Dermis blood vessel endothelial cell (primary cell): ENCODE data around the gene PM20D1. TPM values are rescaled to one million over a fixed set of nuclear protein-coding genes. Genes with fewer than 3 reads are reported as not detected.
A peak's percentile ranks its signal among the peaks of the same experiment; 100 is the strongest.

Experiments used
- DNase-seq: peaks from one replicate; pipeline ENCODE4 v3.0.0; 2010
- total RNA-seq: library from RNA; depleted of rRNA; stranded (reverse); fragments of >200 nt; gene quantifications from 2 replicates; pipeline ENCODE4 v1.2.3, GENCODE V29; 2014

PM20D1 gene
- total RNA-seq, 1 donor from 2014 or later, result not detected

GRCh38 chr1:205803986-205804385, 45.9 kb downstream of the PM20D1 start:
- no peak for DNase-seq

DNA sequence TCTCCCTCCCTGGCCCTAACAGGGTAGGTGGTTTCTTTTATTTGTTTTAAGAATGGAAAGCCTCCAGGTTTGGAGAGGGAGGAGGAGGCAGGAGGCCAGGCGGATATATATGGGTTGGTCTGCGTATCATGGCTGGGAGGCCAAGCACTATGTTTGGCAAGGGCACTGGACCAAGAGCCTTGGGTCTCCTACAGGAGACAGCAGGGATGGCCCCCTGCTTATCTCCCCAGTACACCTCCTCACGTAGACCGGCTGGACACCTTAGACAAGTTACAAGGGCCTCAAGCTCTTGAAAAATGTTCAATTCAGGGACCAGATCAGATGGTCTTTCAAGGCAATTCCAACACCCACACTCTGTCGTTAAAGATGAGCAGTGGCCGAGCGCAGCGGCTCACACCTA, 47.9 kb downstream of the PM20D1 start:
- no peak for DNase-seq

DNA sequence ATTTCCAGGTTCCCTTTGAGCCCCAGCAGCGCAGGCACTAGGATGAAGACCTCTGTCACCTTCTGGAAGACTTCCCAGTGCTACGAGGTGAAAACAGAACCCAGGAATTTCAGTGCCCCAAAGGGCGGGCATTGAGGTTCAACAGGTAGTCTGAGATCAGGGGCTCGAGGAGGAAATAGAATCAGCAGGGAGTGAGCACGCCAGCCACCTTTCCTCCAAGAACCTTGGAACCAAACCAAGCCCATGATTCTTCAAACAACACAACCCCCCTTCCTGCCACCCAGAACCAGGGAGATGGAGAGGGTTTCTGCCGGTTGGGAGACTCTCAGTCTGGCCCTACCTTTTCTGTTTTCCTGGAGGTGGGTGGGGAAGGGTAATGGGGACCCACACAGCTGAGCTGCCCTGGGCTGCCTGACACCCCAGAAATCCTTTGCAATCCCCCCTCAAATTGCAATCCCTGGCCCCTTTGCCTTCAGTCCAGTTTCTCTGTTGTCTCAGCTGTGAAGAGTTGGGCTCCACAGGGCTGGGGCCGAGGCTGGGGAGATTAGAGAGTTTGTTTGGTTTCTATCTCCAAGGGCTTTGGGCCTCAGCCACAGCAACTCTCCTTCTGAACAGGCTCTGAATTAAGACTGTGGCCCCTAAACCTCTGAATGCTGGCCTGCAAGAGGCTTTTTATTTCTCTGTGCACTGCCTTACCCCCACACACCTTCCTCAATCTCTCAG, 48.8 kb downstream of the PM20D1 start:
- no peak for DNase-seq

GRCh38 chr1:205800427-205800826, 49.5 kb downstream of the PM20D1 start:
- no peak for DNase-seq

GRCh38 chr1:205798577-205798976, 51.4 kb downstream of the PM20D1 start:
- DNase-seq, result no peak

GRCh38 chr1:205797168-205797567, 52.8 kb downstream of the PM20D1 start:
- DNase-seq, result no peak

DNA sequence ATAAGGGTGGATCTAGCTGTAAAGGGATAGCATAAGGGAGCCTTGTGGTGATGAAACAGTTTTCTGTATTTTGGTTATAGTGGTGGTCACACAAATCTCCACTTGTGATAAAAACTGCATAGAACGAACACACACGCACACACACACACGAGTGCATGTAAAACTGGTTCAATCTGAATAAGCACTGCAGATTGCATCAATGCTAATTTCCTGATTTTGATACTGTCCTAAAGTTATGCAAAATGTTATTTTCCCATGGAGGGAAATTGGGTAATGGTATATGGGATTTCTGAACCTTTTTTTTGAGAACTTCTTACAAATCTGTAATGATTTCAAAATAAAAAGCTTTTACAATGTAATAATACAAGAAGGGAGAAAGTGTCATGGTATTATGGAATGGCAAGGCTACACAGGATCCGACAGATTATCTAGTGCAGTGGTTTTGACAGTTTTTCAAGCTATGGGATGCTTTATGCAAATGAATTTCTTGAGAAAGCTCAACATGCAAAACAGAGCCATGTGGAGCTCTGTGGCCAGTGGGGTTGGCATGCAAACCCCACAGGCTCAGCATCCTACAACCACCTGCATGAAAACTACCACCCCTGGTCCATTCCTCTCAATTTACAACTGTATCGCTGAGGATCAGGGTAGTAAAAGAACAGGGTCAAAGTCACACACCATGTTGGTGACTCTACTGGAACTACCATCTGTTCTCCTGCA, 55.8 kb downstream of the PM20D1 start:
- DNase-seq, result no peak

DNA sequence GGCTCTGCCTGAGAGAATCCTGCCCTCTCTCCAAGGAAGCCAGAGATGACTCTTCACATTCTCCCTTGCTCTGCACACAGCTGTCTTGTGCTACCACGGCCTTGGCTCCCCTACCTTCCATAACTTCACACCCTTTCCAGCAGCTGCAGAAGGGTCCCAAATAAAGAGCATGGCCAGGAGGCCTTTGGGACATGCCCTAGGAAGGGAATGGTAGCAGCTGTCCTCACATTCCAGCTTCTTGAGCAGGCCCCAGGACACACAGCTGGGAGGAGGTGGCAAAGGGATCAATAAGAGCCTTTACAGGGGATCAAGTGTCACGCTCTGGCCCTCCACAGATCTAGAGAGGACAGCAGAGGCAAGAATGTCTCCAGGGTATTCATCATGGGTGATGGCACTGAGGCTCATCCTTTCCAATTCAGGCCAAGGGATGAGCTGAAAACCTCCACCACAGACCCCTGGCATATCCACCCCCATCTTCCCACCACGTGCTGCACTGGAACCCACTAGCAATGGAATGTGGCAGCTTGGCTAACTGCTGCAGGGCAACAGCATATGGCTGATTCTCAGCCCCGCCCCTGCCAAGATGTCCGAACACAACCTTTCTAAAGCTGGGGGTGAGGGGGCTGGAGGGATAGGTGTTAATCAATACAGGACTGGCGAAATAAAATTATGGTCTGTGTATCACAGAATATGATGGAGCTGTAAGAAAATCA, 56.8 kb downstream of the PM20D1 start:
- no peak for DNase-seq

DNA sequence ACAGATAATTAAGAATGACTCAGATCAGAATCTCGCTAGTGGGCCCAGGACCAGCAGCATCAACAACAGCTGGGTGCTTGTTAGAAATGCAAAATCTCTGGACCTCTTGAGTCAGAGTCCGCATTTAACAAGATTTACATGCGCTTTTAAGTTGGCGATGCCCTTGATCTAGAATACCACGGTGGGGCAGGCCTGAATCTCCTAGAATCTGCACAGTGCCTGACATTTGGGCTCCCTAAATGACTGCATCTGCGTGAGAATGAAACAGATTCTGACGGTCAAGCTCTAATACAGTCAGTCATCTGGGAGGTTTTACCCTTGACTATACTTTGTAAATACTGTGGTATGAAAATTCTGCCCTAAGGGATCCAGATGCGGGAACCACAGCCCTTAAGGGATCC, 57.5 kb downstream of the PM20D1 start:
- DNase-seq, result no peak

DNA sequence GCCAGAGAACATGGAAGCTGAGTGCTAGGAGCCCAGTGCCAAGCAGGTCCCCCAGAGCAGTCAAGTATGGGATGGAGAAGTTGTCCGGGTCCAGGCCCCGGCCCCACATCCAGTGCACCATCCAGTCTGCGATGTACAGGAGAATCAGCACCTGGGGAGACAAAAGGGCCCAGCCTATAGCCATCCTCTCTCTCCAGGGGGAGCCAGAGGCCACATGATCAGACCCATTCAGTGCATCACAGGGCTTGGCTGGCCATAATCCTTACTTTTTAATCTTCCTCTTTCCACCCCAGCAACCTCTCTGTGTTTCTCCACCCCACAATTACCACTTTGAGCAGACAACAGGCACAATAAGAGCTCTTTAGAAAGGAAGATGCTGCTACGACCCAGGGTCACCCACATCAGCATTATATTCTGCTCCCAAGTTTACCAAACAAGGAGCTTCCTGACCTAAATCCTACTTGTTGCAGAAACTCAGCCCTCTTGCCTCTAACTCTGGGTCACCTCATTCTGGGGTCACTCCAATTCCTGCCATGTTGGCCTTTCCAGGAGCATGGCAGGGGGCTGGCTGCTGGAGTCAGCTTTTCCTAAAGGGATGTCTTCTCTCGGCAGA, 58.3 kb downstream of the PM20D1 start:
- peak; percentile 77 for DNase-seq

DNA sequence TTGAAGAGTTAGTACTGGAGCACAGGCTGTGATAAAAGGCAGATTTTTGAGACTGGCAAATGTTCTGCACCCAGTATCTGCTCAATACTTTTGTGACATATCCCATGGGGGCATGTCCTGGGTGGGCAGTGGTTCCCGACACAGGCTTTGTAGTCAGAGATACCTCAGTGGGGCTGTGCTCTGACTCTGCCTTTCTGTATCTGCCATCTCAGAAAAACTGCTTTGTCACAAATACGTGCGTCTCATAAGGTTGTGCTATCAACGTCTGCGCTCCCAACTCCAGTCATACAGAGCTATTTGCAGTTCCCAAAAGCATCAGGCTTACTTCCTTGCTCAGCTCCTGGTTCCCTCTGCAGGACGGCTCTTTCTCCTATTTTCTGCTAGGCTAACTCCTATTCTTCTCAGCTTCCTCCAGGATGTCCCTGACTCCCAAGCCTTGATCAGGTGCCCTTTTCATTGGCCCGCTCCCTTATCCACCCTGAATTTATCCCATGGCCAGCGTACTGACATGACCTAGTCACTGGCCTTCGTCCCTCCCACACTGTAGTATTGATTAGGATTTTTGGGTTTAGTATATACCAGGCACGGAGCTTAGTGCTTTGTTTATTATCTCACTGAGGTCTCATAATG, 62.5 kb downstream of the PM20D1 start:
- DNase-seq, result no peak

DNA sequence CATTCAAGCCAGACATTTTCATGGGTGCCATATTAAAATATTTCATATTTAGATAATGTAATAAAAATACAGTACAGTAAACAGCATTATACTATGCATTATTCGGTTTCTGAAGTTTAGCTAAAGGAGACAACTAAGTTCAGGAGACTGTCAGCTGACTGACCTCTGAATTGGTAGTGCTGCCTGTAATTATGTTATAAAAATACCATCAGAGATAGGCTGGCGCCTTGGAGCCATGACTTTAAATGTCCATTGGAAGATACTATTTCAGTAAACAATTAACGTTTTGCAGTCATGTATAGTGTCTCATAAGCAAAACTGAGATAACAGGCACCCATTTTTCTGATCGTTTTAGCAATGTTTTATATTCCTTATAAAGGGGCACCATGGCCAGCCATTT, 63.3 kb downstream of the PM20D1 start:
- DNase-seq, result no peak

DNA sequence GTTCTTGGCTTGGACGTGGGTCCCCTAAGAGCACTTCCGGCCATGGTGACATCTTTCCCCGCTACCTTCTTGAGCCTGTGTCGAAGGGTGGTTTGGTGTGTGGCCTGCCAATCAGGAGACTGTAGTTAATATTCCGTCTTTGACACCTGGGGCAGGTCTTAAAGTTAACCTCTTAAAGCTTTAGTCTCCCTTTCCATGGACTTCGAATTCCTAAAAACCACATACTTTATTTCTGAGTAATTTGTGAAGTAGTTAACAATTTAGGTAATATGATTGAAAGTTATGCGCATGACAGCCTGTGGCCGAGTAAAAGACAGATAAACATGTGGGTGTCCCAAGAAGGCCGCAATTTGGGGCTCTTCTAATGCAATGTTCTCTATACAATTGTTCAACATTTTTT, 64.5 kb downstream of the PM20D1 start:
- DNase-seq, result no peak

DNA sequence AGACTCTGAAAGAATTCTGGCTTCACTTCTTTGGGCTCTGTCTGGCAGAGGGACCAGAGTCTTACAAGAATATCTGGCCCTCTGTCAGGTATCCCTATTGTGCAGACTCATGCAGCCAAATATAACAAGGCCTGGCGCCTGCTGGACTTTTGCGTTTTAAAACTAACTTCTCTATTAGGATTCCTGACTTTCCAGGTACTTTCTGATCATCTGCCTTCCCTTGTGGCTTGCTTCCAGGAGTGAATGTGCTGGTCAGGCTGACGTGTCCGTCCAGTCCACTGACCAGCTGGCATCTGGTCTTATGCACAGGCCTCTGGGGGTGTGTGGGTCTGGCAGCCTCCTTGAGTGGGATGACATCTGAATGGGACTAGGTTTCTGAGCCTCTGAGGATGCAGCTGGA, 66.0 kb downstream of the PM20D1 start:
- no peak for DNase-seq

DNA sequence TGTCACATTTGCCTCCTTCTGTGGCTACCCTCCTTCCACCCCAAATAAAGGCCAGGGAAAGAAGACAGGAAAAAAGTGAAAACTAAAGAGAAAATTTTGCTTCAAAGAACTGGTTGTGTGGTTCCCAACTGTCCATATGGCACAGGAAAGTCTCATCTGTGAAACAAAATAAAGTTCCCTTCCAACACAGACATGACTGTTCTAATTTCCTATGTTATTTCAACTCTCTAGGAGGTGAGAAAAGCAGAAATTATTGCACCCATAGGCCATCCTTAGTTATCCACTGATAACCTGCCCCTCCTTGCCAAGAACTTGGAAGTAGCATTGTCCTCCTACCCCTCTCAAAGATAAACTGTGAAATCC, 66.5 kb downstream of the PM20D1 start:
- no peak for DNase-seq

DNA sequence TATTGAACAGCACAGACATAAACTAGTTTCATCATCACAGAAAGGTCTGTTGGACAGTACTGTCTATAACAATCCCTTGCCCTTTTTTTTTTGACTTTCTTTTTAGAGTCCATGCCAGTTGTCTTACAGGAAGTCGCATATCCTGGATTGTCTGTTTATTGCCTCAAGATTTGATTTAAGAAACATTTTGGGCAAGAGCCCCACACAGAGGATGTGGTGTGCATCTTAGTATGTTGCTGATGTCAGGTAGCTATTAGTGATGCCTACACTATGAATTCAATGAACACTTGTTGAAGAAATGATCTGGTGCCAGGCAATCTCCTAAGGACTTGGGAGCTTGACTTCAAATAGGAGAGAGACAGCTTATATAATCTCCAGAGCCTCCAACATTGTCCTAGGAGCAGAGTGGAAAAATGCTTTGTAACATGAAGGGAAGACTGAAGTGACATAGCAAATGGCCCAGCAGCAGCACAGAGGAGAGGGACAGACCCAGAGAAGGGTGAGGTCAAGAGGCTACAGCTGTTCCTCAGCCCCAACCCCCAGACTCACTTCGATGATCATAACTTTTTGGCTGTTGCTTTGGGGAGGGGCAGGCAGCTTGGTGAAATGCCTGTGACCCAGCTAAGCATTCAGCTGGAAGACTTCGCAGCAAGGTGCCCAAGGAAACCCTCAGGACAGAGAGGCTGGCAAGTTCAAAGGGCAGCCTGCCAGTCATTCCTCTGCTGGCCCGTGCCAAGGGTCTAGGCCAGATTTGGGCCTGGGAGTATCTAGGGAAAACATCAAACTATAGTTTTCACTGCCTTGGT, 67.1 kb downstream of the PM20D1 start:
- no peak for DNase-seq

DNA sequence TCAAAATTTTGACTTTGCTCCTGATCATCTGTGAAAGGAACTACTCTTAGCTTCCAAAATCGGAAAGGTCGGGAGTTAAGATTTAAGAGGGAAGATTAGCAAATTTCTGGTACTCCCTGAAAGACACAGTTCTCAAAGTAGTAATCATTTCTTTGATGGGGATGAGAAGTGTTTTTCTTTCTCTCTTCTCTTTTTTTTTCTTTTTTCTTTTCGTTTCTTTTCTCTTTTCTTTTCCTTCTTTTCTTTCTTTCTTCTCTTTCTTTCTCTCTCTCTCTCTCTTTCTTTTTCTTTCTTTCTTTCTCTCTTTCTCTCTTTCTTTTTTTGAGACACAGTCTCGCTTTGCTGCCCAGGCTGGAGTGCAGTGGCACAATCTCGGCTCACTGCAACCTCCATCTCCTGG, 69.6 kb downstream of the PM20D1 start:
- no peak for DNase-seq

Other genes starting within 250 kb of the PM20D1 start
- 33.4 and 65.3 TPM in 2 replicates for gene ELK4, start 218.1 kb downstream of the PM20D1 start, total RNA-seq
- 23.7 and 34.9 TPM in 2 replicates for gene SLC45A3, start 169.6 kb downstream of the PM20D1 start, total RNA-seq
- 86.8 and 160 TPM in 2 replicates for gene NUCKS1, start 100.0 kb downstream of the PM20D1 start, total RNA-seq
- gene RAB29, start 74.7 kb downstream of the PM20D1 start, total RNA-seq, result 28.2 and 29.6 TPM in 2 replicates
- gene SLC41A1, start 36.9 kb downstream of the PM20D1 start, total RNA-seq, result 22.8 and 30.7 TPM in 2 replicates
- gene SLC26A9, start 93.3 kb upstream of the PM20D1 start, total RNA-seq, result 0.09 TPM in 1 of 2 replicates, not detected in the other
- gene RAB7B, start 153.3 kb upstream of the PM20D1 start, total RNA-seq, result not detected in 2 replicates
- gene CTSE, start 173.8 kb upstream of the PM20D1 start, total RNA-seq, result not detected in 2 replicates
- gene RHEX, start 203.0 kb upstream of the PM20D1 start, total RNA-seq, result not detected in 2 replicates